K562 (cell line): ENCODE results near the gene SLC2A4. TPM values are rescaled to one million over a fixed set of nuclear protein-coding genes. Genes with fewer than 3 reads are reported as not detected.

Experiments used
- ATAC-seq: fragments of 200-7000 bp; cut with Tn5 transposase; 3 replicates; pipeline ENCODE4 v1.9.1; 2020; ENCODE audit warnings: moderate library complexity
- BruUV-seq: library from RNA; stranded (reverse); fragments of 400-500 nt; replicated peaks from 2 replicates; lab custom pipeline; 2021; lab: Mats Ljungman, UMichigan
- CTCF ChIA-PET: fragments of 300-600 bp; formaldehyde crosslinking; extraction: SDS; loops from one replicate; lab custom pipeline; 2021; ENCODE audit warnings: low intra/inter-chr PET ratio; lab: Yijun Ruan, JAX
- POLR2A ChIA-PET: fragments of 300-600, 350-650 bp; sonication (Branson Sonifier 250); formaldehyde crosslinking; extraction: SDS; loops from one replicate; lab custom pipeline; 2021; ENCODE audit warnings: antibody characterized with exemption, inconsistent platforms; lab: Yijun Ruan, JAX
- DNase-seq, 4 experiments: peaks; one replicate each; pipeline versions ENCODE4 v3.0.0 to v3.0.0-alpha.2; 2011 to 2018; ENCODE audit warnings: low spot score in 3 of 4, mixed read lengths in 3 of 4; ENCODE audit errors: extremely low read depth in 1 of 4
- FAIRE-seq: peaks from 2 replicates; lab custom pipeline; 2011; peaks lifted over from hg19 to GRCh38; lab: Jason Lieb, UNC
- H2AFZ ChIP-seq: 2 replicates; pipeline ENCODE4 v1.6.0; 2011; ENCODE audit warnings: low read depth, low read length, control low read depth, inconsistent platforms
- H3K27ac ChIP-seq: fragments of 200-600 bp; 3 replicates; pipeline ENCODE4 v1.8.0; 2011; ENCODE audit warnings: low read depth, mild to moderate bottlenecking, control low read depth, inconsistent platforms, low read length, moderate library complexity, mixed read lengths; ENCODE audit errors: extremely low read depth
- H3K27me3 ChIP-seq, 2 experiments: fragments of 300-600 bp in 1 of 2; 2 replicates in 1 of 2; 3 replicates in 1 of 2; pipeline versions ENCODE4 v1.6.0 to v1.8.0; 2011; ENCODE audit warnings: inconsistent platforms in 2 of 2, low read length in 2 of 2, mild to moderate bottlenecking in 1 of 2, mixed read lengths in 1 of 2, moderate library complexity in 1 of 2; ENCODE audit not compliant: control insufficient read depth in 2 of 2, insufficient read depth in 2 of 2
- H3K36me3 ChIP-seq: fragments of 300-600 bp; 3 replicates; pipeline ENCODE4 v1.8.0; 2011; ENCODE audit warnings: mild to moderate bottlenecking, low read length, inconsistent platforms; ENCODE audit not compliant: control insufficient read depth, insufficient read depth
- H3K4me1 ChIP-seq, 2 experiments: fragments of 200-600 bp in 1 of 2; replicated peaks in 1 of 2; 2 replicates in 1 of 2; 3 replicates in 1 of 2; pipeline versions ENCODE4 v1.5.1 to v1.8.0; 2011; ENCODE audit warnings: inconsistent platforms in 2 of 2, low read length in 2 of 2, mild to moderate bottlenecking in 1 of 2, mixed read lengths in 1 of 2, moderate library complexity in 1 of 2; ENCODE audit not compliant: control insufficient read depth in 2 of 2, insufficient read depth in 2 of 2
- H3K4me2 ChIP-seq: 2 replicates; pipeline ENCODE4 v1.6.1; 2011; ENCODE audit warnings: low read length, control low read depth, inconsistent platforms, mixed read lengths; ENCODE audit not compliant: insufficient read depth
- H3K4me3 ChIP-seq: fragments of 200-600 bp; sonication (generic), shearing (Covaris generic); 2 replicates; pipeline ENCODE4 v1.5.1; 2016; ENCODE audit warnings: control low read depth, inconsistent platforms
- H3K79me2 ChIP-seq: fragments of 200-600 bp; 3 replicates; pipeline ENCODE4 v1.8.0; 2011; ENCODE audit warnings: low read length, inconsistent platforms; ENCODE audit not compliant: control insufficient read depth, insufficient read depth
- H3K9ac ChIP-seq, 2 experiments: 2 replicates each; pipeline versions ENCODE4 v1.6.0 to v1.6.1; 2011; ENCODE audit warnings: low read depth in 2 of 2, low read length in 2 of 2, control low read depth in 1 of 2, inconsistent platforms in 1 of 2, mild to moderate bottlenecking in 1 of 2, mixed read lengths in 1 of 2; ENCODE audit not compliant: insufficient read depth in 1 of 2
- H3K9me1 ChIP-seq: one replicate; pipeline ENCODE4 v1.6.0; 2011; ENCODE audit warnings: inconsistent platforms, mild to moderate bottlenecking, low read length, moderate library complexity; ENCODE audit not compliant: control insufficient read depth, insufficient read depth
- H3K9me3 ChIP-seq: replicated peaks from 2 replicates; pipeline ENCODE4 v1.5.1; 2011; ENCODE audit warnings: low read depth, low read length, inconsistent platforms; ENCODE audit not compliant: control insufficient read depth, insufficient read depth
- H4K20me1 ChIP-seq: replicated peaks from 2 replicates; pipeline ENCODE4 v1.6.1; 2011; ENCODE audit warnings: low read length, inconsistent platforms, mixed read lengths; ENCODE audit not compliant: control insufficient read depth, insufficient read depth
- BACH1 ChIP-seq: fragments of 200-800 bp; sonication (Bioruptor generic); IDR thresholded peaks from 2 replicates; pipeline ENCODE4 v1.6.1; 2016; ENCODE audit warnings: missing genetic modification characterization, missing compliant biosample characterization
- BDP1 ChIP-seq: IDR thresholded peaks from 3 replicates; pipeline ENCODE4 v1.6.1; 2011; ENCODE audit not compliant: insufficient read length, insufficient read depth
- FOSL1 ChIP-seq: fragments of 200-800 bp; sonication (Bioruptor generic); conservative IDR thresholded peaks from 2 replicates; pipeline ENCODE4 v1.6.1; 2016; ENCODE audit warnings: missing genetic modification characterization, missing compliant biosample characterization
- KDM1A ChIP-seq, 2 experiments: fragments of 450-650 bp; IDR thresholded peaks; 2 replicates each; pipeline ENCODE4 v1.6.1; 2016; ENCODE audit warnings: mild to moderate bottlenecking in 2 of 2
- MCM3 ChIP-seq: fragments of 450-650 bp; IDR thresholded peaks from 2 replicates; pipeline ENCODE4 v1.6.1; 2016
- MNT ChIP-seq, 2 experiments: fragments of 450-650 bp; conservative IDR thresholded peaks; 2 replicates each; pipeline ENCODE4 v1.6.1; 2017; ENCODE audit warnings: mild to moderate bottlenecking in 2 of 2, moderate library complexity in 2 of 2
- NFYB ChIP-seq: IDR thresholded peaks from 2 replicates; pipeline ENCODE4 v1.6.1; 2011; ENCODE audit warnings: mild to moderate bottlenecking, moderate library complexity; ENCODE audit not compliant: insufficient read length; ENCODE audit errors: extremely low read depth
- PHF20 ChIP-seq: fragments of 450-650 bp; IDR thresholded peaks from 2 replicates; pipeline ENCODE4 v1.6.1; 2018; ENCODE audit not compliant: partially characterized antibody
- PRDM10 ChIP-seq: fragments of 450-650 bp; IDR thresholded peaks from 2 replicates; pipeline ENCODE4 v1.6.1; 2018; ENCODE audit not compliant: partially characterized antibody
- RFX7 ChIP-seq: fragments of 250-450 bp; sonication (Bioruptor Pico); IDR thresholded peaks from 2 replicates; pipeline ENCODE4 v1.5.1; 2021; ENCODE audit warnings: mild to moderate bottlenecking
- SMAD2 ChIP-seq: fragments of 150-350 bp; IDR thresholded peaks from 2 replicates; pipeline ENCODE4 v1.6.1; 2014; ENCODE audit warnings: low read depth, mild to moderate bottlenecking, low read length
- SP2 ChIP-seq: IDR thresholded peaks from 2 replicates; pipeline ENCODE4 v1.6.1; 2011; ENCODE audit warnings: mild to moderate bottlenecking, low read depth, low read length, moderate library complexity; ENCODE audit not compliant: poor library complexity, severe bottlenecking; ENCODE audit errors: extremely low read depth
- THRB ChIP-seq: fragments of 450-650 bp; formaldehyde crosslinking; conservative IDR thresholded peaks from 2 replicates; pipeline ENCODE4 v1.4.0; 2022; ENCODE audit warnings: mild to moderate bottlenecking, missing genetic modification characterization
- ZBTB17 ChIP-seq: fragments of 450-650 bp; formaldehyde crosslinking; IDR thresholded peaks from 2 replicates; pipeline ENCODE4 v1.4.0; 2020; ENCODE audit warnings: mild to moderate bottlenecking
- ZEB2 ChIP-seq: fragments of 450-650 bp; IDR thresholded peaks from 2 replicates; pipeline ENCODE4 v1.6.1; 2016
- ZNF133 ChIP-seq: fragments of 250-450 bp; sonication (Bioruptor Pico); IDR thresholded peaks from 2 replicates; pipeline ENCODE4 v1.4.0; 2020; ENCODE audit warnings: mild to moderate bottlenecking
- ZNF408 ChIP-seq: fragments of 250-450 bp; sonication (Bioruptor Pico); IDR thresholded peaks from 2 replicates; pipeline ENCODE4 v1.4.0; 2020; ENCODE audit warnings: low read depth, mild to moderate bottlenecking, moderate library complexity
- ZSCAN29 ChIP-seq: fragments of 450-650 bp; IDR thresholded peaks from 2 replicates; pipeline ENCODE4 v1.6.1; 2017
- WGBS: fragments of 100-300 bp; shearing (Covaris generic); methylation state at CpG from one replicate; pipeline ENCODE4 v1.1.6; 2016; ENCODE audit warnings: low coverage, mixed read lengths; ENCODE audit not compliant: insufficient coverage; ENCODE audit errors: missing lambda C conversion rate; 5-methylcytosine and 5-hydroxymethylcytosine counted together
- in situ Hi-C: fragments of 300-500 bp; cut with MboI; formaldehyde crosslinking; loops from 4 replicates; pipeline ENCODE4 v1.15.0; 2018; ENCODE audit warnings: inconsistent platforms, mixed read lengths
- intact Hi-C: fragments of 100-400 bp; cut with micrococcal nuclease; formaldehyde crosslinking; loops from 2 replicates; pipeline ENCODE4 v1.14.2; 2022
- polyA plus RNA-seq, 8 experiments: library from polyadenylated mRNA; depleted of rRNA in 4 of 8; stranded (reverse) in 5 of 8; unstranded in 3 of 8; fragments of >200 nt; fragmentation: Nextera tagmentation in 2 of 8; fragmentation: Illumina TruSeq in 1 of 8; extraction: Ambion mirVana in 2 of 8; extraction: Trizol in 1 of 8; gene quantifications; 2 replicates each; pipeline versions ENCODE4 v1.2.1 to v1.2.3, GENCODE V29; 2011 to 2014; ENCODE audit warnings: inconsistent platforms in 1 of 8, missing spikeins in 1 of 8
- total RNA-seq, 7 experiments: library from RNA; depleted of rRNA in 6 of 7; stranded (reverse); fragments of >200 nt in 6 of 7; fragmentation: Illumina TruSeq in 2 of 7; extraction: Trizol in 2 of 7; gene quantifications; 2 replicates each; pipeline versions ENCODE4 v1.2.1 to v1.2.3, GENCODE V29; 2011 to 2021; ENCODE audit warnings: low replicate concordance in 1 of 7

Gene SLC2A4
- total and polyA plus RNA-seq, 9 of the 15 experiments (the other 6 are each of a cell fraction or from before 2014, with no cell fraction given) = 0.74 to 3.5 (median 1.6) TPM

- ATAC-seq (peak; percentile 83), FAIRE-seq (no peak), DNase-seq (peak; percentile 79 to 84 (median 80))
- H3K4me1 ChIP-seq = peaks cover 15 to 39% of the 10 kb centered on the region in 2 experiments
- ChIA-PET CTCF (no interaction called here), POLR2A (interaction anchor here (0.6 to 2.4 kb wide), 9 partner anchors 11 to 156 kb away, joined by 3 to 21 read pairs (median 4); partner anchors contain the start of gene GABARAP)
- peaks cover 17% of the 10 kb centered on the region; the same call in 1 of the 3 replicates for H3K36me3 ChIP-seq
- peak overlapping the region; percentile 82 for H3K4me2 ChIP-seq
- H3K4me3 ChIP-seq = peak overlapping the region; percentile 78
- H3K27me3 ChIP-seq = no peaks in the 10 kb centered on the region
- peak overlapping the region; percentile 92 for H3K27ac ChIP-seq
- no TSS peak for BruUV-seq
- peak overlapping the region; percentile 91 to 99; a peak in 3 of 4 replicates for H3K9ac ChIP-seq
- H3K79me2 ChIP-seq = peaks cover 16% of the 10 kb centered on the region
- H2AFZ ChIP-seq = peak overlapping the region; percentile 98
- intact Hi-C loops (no loop called here), in situ Hi-C loops (loop anchor here (10.0 kb wide), 1 partner anchor 285 kb away; the partner anchor contains the start of gene SLC16A11)
- 12% methylated on average over 11 of the region's 34 CpGs for WGBS
- no peaks in the 10 kb centered on the region for H3K9me1 ChIP-seq
- H4K20me1 ChIP-seq = no peaks in the 10 kb centered on the region
- H3K9me3 ChIP-seq = no peaks in the 10 kb centered on the region
- TF ChIP-seq ZBTB17 (CRISPR knock-in tag) (no peak), ZEB2 (no peak), FOSL1 (tag) (no peak), ZSCAN29 (no peak), RFX7 (CRISPR knock-in tag) (no peak), ZNF408 (CRISPR knock-in tag) (no peak), PRDM10 (peak; percentile 86), PHF20 (no peak), THRB (CRISPR knock-in tag) (no peak), ZNF133 (no peak), BDP1 (no peak), MNT (conservative IDR thresholded peaks at IDR 0.05) (no peak), SMAD2 (no peak), MCM3 (no peak), KDM1A (IDR thresholded peaks at IDR 0.05) (peak in 1 of 2 experiments; percentile 39; a peak in 2 of 4 replicates), BACH1 (no peak), NFYB (peak; percentile 79), SP2 (no peak)
These were observed 48.6 kb downstream of the SLC2A4 start for GRCh38 chr17:7329997-7330637.
